ENCODE results near the gene KCNJ4.

Gene KCNJ4

DNA sequence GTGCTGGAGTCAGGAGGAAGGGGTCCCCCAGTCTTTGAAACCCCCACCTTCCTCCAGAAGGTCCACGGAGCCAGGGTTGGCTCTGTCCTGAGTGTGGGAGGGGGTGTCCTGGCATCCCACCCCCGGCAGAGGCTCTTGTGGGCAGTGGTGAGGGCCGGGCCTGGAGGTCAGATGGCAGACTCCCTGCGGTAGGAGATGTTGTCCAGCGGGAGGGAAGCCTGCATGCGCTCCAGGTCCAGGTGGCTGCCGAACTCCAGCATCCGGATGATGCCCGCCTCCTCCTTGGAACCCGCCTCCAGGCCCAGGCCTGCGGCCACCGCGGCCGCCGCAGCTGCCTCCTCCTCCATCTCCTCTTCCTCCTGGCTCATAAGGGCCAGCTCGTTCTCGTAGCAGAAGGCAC lies 28.4 kb downstream of the KCNJ4 start (continued):
- TF ChIP-seq, protein P1, sequence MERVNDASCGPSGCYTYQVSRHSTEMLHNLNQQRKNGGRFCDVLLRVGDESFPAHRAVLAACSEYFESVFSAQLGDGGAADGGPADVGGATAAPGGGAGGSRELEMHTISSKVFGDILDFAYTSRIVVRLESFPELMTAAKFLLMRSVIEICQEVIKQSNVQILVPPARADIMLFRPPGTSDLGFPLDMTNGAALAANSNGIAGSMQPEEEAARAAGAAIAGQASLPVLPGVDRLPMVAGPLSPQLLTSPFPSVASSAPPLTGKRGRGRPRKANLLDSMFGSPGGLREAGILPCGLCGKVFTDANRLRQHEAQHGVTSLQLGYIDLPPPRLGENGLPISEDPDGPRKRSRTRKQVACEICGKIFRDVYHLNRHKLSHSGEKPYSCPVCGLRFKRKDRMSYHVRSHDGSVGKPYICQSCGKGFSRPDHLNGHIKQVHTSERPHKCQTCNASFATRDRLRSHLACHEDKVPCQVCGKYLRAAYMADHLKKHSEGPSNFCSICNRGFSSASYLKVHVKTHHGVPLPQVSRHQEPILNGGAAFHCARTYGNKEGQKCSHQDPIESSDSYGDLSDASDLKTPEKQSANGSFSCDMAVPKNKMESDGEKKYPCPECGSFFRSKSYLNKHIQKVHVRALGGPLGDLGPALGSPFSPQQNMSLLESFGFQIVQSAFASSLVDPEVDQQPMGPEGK (CRISPR knock-in tag; IDR thresholded peaks at IDR 0.05; ENCODE audit: borderline replicate concordance), result no peak
- TF ChIP-seq TCF4 (CRISPR knock-in tag; IDR thresholded peaks at IDR 0.05; ENCODE audit: borderline replicate concordance) (no peak), RARB (CRISPR knock-in tag; IDR thresholded peaks at IDR 0.05) (no peak), ARNTL (CRISPR knock-in tag; IDR thresholded peaks at IDR 0.05; ENCODE audit: borderline replicate concordance, low read depth) (no peak), ZNF70 (CRISPR knock-in tag; IDR thresholded peaks at IDR 0.05) (no peak)

DNA sequence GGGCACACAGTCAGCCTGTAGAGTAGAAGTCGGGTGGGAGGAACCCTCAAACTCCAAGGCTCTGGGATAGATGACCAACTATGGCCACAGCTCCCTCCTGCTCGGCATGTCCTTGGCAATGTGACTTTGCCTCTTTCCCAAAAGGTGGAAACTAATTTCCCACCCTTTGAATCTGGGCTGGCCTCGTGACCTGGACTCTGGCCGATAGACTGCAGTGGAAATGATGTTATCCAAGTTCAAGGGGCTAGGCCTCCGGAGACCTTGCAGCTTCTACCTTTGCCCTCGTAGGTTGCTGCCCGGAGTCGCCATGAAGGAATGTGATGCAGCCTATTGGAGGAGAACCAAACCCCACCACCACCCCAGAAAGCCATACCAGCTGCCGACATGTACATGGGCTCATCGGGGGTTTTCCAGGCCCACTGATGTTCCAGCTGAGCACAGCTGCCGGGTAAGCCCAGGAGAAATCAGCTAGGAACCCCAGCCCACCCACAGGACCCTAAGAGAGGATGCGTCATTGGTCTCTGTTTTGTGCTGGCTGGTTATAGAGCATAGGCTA lies 30.4 kb downstream of the KCNJ4 start:
- TF ChIP-seq, protein P1 (CRISPR knock-in tag; IDR thresholded peaks at IDR 0.05; ENCODE audit: borderline replicate concordance), result no peak
- TF ChIP-seq CSDC2 (CRISPR knock-in tag; IDR thresholded peaks at IDR 0.05) (no peak), SNAI2 (CRISPR knock-in tag; IDR thresholded peaks at IDR 0.05) (no peak), TCF4 (CRISPR knock-in tag; IDR thresholded peaks at IDR 0.05; ENCODE audit: borderline replicate concordance) (no peak), ZNF8 (CRISPR knock-in tag; IDR thresholded peaks at IDR 0.05) (no peak), BACH2 (CRISPR knock-in tag; IDR thresholded peaks at IDR 0.05; ENCODE audit: borderline replicate concordance) (no peak), ZFP30 (CRISPR knock-in tag; IDR thresholded peaks at IDR 0.05) (no peak), RARB (CRISPR knock-in tag; IDR thresholded peaks at IDR 0.05) (no peak), ZNF565 (CRISPR knock-in tag; conservative IDR thresholded peaks at IDR 0.05; ENCODE audit: low read depth) (no peak), ZC3H10 (CRISPR knock-in tag; IDR thresholded peaks at IDR 0.05) (no peak), ZNF70 (CRISPR knock-in tag; IDR thresholded peaks at IDR 0.05) (no peak), GLIS3 (CRISPR knock-in tag; IDR thresholded peaks at IDR 0.05) (no peak), ARNTL (CRISPR knock-in tag; IDR thresholded peaks at IDR 0.05; ENCODE audit: borderline replicate concordance, low read depth) (no peak), TOX (CRISPR knock-in tag; IDR thresholded peaks at IDR 0.05; ENCODE audit: borderline replicate concordance) (no peak), ISL1 (CRISPR knock-in tag; IDR thresholded peaks at IDR 0.05) (no peak), PPARA (CRISPR knock-in tag; IDR thresholded peaks at IDR 0.05; ENCODE audit: borderline replicate concordance) (no peak)
- TF ChIP-seq, protein P2, sequence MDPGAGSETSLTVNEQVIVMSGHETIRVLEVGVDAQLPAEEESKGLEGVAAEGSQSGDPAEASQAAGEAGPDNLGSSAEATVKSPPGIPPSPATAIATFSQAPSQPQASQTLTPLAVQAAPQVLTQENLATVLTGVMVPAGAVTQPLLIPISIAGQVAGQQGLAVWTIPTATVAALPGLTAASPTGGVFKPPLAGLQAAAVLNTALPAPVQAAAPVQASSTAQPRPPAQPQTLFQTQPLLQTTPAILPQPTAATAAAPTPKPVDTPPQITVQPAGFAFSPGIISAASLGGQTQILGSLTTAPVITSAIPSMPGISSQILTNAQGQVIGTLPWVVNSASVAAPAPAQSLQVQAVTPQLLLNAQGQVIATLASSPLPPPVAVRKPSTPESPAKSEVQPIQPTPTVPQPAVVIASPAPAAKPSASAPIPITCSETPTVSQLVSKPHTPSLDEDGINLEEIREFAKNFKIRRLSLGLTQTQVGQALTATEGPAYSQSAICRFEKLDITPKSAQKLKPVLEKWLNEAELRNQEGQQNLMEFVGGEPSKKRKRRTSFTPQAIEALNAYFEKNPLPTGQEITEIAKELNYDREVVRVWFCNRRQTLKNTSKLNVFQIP (CRISPR knock-in tag; IDR thresholded peaks at IDR 0.05; ENCODE audit: borderline replicate concordance, low read depth), result no peak
- TF ChIP-seq, protein P3, sequence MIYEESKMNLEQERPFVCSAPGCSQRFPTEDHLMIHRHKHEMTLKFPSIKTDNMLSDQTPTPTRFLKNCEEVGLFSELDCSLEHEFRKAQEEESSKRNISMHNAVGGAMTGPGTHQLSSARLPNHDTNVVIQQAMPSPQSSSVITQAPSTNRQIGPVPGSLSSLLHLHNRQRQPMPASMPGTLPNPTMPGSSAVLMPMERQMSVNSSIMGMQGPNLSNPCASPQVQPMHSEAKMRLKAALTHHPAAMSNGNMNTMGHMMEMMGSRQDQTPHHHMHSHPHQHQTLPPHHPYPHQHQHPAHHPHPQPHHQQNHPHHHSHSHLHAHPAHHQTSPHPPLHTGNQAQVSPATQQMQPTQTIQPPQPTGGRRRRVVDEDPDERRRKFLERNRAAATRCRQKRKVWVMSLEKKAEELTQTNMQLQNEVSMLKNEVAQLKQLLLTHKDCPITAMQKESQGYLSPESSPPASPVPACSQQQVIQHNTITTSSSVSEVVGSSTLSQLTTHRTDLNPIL (CRISPR knock-in tag; IDR thresholded peaks at IDR 0.05; ENCODE audit: low read depth), result no peak
- no peak for ATAC-seq

DNA sequence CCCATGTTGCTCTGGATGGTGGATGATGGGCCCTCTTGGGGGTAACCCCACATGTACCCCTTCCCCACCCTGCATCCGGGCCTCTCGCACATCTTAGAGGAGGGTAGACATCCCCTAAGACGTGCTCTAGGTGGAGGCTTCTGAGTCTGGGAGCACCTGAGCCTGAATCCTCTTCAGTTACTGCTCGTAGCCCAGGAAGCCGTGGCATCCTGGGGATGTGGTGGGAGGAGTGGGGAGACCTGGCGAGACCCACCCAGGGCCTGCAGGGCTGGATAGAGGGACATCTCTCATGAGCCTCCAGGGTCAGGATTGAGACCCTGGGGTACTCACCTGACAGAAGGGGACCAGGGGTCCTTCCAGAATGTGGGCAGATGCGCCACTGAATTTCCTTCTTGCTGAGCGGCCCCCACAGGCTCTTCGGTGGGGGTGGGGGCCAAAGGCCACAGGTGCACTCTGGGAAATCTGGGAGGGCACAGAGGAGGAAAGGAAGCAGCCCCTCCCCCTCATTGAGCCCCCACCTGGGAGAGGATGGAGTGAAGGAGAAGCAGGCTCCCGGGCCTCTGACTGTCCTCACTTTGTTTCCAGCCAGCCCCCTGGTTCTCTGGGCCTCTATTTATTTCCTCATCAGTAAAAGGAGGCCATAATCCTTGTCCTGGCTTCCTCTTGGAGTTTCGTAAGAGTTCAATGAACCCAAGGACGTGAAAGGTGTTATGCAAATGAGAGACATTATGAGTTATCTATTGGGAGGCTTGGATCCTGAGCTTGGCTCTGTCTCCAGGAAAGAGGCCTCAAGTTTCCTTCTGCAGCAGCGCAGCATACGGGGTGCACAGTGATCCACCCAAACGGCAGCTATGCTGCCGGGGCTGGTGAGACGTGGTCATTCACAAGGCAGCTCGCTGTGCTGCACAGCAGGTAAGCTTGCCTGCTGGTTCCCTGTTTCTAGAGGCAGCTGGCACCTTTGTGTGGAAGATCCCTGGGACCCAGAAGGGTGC lies 31.2 kb downstream of the KCNJ4 start:
- no peak for ATAC-seq
- TF ChIP-seq, protein P4, sequence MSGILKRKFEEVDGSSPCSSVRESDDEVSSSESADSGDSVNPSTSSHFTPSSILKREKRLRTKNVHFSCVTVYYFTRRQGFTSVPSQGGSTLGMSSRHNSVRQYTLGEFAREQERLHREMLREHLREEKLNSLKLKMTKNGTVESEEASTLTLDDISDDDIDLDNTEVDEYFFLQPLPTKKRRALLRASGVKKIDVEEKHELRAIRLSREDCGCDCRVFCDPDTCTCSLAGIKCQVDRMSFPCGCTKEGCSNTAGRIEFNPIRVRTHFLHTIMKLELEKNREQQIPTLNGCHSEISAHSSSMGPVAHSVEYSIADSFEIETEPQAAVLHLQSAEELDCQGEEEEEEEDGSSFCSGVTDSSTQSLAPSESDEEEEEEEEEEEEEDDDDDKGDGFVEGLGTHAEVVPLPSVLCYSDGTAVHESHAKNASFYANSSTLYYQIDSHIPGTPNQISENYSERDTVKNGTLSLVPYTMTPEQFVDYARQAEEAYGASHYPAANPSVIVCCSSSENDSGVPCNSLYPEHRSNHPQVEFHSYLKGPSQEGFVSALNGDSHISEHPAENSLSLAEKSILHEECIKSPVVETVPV (CRISPR knock-in tag; IDR thresholded peaks at IDR 0.05), result no peak
- TF ChIP-seq, protein P5, sequence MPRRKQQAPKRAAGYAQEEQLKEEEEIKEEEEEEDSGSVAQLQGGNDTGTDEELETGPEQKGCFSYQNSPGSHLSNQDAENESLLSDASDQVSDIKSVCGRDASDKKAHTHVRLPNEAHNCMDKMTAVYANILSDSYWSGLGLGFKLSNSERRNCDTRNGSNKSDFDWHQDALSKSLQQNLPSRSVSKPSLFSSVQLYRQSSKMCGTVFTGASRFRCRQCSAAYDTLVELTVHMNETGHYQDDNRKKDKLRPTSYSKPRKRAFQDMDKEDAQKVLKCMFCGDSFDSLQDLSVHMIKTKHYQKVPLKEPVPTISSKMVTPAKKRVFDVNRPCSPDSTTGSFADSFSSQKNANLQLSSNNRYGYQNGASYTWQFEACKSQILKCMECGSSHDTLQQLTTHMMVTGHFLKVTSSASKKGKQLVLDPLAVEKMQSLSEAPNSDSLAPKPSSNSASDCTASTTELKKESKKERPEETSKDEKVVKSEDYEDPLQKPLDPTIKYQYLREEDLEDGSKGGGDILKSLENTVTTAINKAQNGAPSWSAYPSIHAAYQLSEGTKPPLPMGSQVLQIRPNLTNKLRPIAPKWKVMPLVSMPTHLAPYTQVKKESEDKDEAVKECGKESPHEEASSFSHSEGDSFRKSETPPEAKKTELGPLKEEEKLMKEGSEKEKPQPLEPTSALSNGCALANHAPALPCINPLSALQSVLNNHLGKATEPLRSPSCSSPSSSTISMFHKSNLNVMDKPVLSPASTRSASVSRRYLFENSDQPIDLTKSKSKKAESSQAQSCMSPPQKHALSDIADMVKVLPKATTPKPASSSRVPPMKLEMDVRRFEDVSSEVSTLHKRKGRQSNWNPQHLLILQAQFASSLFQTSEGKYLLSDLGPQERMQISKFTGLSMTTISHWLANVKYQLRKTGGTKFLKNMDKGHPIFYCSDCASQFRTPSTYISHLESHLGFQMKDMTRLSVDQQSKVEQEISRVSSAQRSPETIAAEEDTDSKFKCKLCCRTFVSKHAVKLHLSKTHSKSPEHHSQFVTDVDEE (CRISPR knock-in tag; IDR thresholded peaks at IDR 0.05), result no peak
- TF ChIP-seq, protein P2 (CRISPR knock-in tag; IDR thresholded peaks at IDR 0.05; ENCODE audit: borderline replicate concordance, low read depth), result no peak
- TF ChIP-seq ZNF565 (CRISPR knock-in tag; conservative IDR thresholded peaks at IDR 0.05; ENCODE audit: low read depth), result no peak
- TF ChIP-seq ZC3H10 (CRISPR knock-in tag; IDR thresholded peaks at IDR 0.05), result no peak
